ENCODE measurements around the gene PRCP. TPM values are rescaled to one million over a fixed set of nuclear protein-coding genes. Genes with fewer than 3 reads are reported as not detected.

The PRCP gene
- 50.1 TPM for total RNA-seq

GRCh38 chr11:82900277-82901164, at the start of gene PRCP:
TSS of gene PRCP (minus strand) at chr11:82900430. CDS start at chr11:82900402, 28 bp downstream.

GRCh38 chr11:82901165-82901921, 1.1 kb upstream of the PRCP start, which contains the start of gene DDIAS:
TSS of gene DDIAS (plus strand) at chr11:82901736. CDS start at chr11:82914739, 13,003 bp downstream.

Other genes starting within 250 kb of the PRCP start
- 17.8 TPM for gene FAM181B, start 166.6 kb downstream of the PRCP start, total RNA-seq
- gene DDIAS, start 1.3 kb upstream of the PRCP start, total RNA-seq, result 2.8 TPM
- gene RAB30, start 171.5 kb upstream of the PRCP start, total RNA-seq, result 74.7 TPM